ENCODE results near the gene PDF. TPM values are rescaled to one million over a fixed set of nuclear protein-coding genes. Genes with fewer than 3 reads are reported as not detected.
"Not testable (repeated sequence)": the region's sequence is repeated elsewhere in the genome, so short reads cannot be mapped to it uniquely, and the experiment has no call there.

PDF gene
- total RNA-seq, 1 donor from 2014 or later, result 41.6 TPM

- no peak for DNase-seq (ENCODE audit: low read depth)
These were observed 13.8 kb downstream of the PDF start for GRCh38 chr16:69316595-69317034.

DNA sequence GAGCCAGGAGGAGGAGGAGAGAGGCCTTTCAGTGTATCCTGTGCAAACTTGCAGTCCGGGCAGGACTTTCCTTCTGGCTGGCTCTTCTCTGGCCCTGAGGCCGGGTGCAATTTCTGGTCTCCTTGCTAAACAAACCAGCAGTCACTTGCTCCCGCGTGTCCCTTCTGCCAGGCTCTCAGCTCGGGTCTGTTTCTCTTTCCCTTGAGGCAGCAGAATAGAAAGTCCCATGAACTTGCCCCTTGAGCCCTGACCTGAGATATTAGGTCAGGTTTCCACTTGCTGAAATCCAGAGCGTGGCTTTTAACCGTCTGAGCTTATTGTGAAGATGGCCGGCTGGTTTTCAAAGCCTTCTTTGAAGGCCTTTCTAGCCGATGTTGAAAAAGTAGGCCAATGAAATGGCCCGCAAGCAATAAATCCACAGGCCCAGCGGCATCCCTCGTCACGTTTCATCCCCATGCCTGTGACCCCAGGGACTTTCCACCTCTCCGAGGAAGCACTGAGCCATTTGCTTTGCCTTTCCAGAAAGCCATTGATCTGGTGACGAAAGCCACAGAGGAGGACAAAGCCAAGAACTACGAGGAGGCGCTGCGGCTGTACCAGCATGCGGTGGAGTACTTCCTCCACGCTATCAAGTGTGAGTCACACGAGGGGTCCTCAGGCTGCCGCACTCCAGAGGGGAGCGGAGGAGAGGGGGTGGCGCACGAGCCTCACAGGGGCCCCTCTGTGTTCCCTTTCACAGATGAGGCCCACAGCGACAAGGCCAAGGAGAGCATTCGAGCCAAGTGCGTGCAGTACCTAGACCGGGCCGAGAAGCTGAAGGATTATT is 14.7 kb downstream of the PDF start:
- no peak for DNase-seq (ENCODE audit: low read depth)

DNA sequence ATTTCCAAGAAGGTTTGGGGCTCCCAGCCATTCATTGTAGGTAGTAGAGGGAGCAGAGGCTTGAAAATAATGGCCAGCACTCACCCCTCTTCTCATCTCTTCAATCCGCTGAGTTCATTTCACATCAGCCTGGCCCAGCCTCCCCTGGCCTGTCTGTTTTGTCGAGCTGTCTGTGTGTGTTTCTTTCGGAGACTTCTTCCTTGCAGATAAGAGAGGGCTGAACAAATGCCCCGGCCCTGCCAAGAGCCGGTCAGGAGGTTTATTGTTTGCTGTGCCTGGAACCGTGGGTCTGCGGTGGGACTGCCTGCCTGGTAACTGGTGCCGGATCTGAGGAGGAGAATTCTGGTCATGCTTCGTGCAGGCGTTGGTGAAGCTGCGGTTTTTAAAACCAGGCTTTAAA is 15.9 kb downstream of the PDF start:
- DNase-seq (ENCODE audit: low read depth), result no peak

DNA sequence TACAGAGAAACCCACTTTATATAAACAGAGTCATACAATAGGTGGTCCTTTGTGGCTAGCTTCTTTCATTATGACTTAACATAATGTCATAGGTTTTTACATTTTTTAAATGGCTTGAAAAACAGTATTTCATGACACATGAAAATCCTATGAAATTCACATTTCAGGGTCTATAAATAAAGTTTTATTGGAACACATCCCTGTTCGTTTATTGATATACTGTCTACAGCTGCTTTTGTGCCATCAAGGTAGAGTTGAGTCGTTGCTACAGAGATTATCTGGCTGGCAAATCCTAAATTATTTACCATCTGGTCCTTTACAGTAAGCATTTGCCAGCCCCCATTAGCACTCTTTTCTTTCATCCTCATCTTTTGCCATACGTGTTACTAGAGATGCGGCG is 16.9 kb downstream of the PDF start:
- no peak for DNase-seq (ENCODE audit: low read depth)

DNA sequence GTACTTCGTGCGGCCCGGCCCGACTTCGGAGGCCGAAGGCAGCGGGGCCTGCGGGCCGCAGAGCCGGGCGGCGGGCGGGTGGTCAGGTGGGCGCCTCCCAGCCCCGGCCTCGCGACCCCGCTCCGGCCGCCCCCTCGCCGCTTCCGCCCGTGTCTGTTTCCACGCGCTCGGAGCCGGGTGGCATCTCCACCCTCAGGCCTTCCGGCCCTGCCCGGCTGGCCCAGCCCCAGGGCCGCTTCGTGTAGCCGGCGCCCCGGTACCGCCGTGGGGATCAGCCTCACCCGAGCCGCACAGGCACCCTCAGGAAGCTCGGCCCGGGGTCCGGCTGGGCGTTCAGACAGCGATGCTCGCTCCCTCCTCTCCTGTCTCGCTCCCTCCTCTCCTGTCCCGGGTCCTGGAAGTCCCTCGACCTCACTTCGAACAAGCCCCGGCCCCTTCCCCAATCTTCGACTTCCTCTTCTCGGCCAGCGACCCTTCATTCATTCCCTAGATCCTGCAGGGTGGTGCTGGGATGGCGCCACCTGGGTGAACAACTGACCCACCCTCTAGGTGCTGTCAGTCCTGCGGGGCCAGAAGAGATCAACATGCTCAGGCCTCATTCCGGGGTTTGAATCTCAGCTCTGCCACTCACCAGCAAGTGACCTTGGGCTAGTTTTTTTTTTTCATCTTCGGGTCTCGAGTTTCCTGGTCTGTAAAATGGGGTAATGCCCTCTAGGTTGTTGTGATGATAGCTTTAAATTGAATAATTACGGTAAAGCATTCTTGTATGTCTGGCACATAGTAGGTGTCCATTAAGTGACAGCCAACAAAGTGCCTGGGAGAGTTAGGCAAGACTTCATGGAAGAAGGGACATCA is 18.6 kb downstream of the PDF start:
- DNase-seq (ENCODE audit: low read depth), result peak; percentile 21

DNA sequence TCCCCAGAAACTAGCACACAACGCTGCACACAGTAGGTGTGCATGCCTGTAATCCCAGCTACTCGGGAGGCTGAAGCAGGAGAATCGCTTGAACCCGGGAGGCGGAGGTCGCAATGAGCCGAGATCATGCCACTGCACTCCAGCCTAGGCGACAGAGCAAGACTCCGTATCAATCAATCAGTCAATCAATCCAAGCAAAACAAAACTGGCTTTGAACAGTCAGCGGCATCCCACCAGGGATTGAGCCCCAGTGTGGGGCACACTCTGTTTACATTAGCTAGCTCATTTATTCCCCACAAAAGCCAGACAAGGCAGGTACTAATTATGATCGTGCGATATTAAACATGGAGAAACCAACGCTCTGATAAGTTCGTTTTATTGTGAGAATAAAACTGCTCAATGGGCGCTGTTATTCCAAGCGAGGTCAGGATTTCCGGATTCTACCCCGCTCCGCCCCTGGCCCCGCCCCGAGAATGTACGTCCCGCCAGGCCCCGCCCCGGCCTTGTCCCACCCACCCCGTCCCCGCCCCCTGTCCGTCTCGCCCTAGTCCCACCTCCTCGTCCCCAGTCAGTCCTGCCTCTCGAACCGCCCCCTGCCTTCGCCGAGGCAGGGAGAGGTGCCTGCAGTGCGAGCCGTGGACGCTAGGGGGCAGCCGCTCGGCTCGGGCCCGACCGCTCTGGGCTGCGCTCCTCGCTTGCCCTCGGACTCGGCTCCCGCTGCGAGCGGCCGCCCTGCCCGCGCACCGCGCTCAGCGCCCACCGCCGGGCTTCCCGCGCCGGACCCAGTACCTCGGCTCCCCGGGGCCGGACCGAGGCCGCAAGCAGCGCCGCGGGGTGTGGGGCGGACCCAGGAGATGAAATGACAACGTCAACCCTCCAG is 19.5 kb downstream of the PDF start, which contains the start of gene VPS4A:
Gene VPS4A (plus strand): TSS at position 698 of the 880 bp plus-strand sequence. CDS start 162 bp downstream, at position 860.
- peak; percentile 80 for DNase-seq (ENCODE audit: low read depth)

DNA sequence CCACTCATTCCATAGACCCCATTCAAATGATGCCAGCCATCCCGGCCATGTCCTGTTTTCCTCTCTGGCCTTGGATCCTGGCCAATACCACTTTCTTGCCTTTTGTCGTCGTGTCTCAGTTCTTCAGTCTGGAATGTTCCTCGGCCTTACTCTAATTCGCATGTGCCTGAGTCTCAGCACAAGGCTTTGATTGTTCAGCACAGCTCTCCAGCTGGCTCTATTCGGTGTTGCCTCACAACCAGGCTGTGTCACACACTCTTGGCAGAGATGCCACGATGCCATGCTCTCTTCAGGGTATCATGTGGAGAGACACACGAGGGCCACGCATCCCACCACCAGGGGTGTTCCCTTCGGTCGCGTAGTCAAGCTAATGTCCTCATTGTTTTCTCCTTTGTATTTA is 21.1 kb downstream of the PDF start:
- no peak for DNase-seq (ENCODE audit: low read depth)

DNA sequence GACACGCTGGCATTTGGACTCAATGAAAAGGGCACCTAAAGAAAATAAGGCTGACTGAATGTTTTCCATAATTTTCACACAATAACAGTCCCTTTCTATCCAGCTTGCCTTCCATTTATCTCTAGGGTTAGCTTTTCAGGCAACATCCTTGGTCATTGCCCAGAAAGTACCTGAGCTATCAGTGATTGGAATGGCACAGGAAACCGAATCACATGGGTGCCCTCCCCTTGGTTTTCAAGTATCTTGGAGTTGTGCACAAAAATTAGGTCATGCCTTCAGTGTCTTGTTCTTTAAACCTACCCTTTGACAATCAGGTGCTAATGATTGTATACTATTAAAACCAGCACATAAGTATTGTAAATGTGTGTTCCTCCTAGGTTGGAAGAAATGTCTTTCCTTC is 22.5 kb downstream of the PDF start:
- no peak for DNase-seq (ENCODE audit: low read depth)

GRCh38 chr16:69307091-69307490 is 23.3 kb downstream of the PDF start:
- DNase-seq (ENCODE audit: low read depth), result no peak

DNA sequence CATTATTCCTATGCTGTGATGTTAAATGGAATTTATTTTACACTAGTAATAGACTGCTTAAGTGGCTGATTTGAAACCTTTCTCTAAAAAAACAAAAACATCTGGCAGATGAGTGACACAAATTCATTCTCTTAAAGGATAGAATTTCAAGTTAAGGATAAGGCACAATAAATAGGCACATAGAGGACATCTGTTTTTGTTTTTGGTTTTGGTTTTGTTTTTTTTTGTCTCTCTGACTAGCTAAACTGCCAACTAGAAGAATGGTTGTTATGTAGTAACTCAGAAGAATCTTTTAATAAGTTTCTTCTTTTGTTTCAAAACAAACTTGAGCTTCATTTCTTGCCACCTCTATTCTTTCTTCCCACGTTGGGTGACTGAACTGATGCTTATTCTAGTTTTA is 24.4 kb downstream of the PDF start:
- DNase-seq (ENCODE audit: low read depth), result no peak

DNA sequence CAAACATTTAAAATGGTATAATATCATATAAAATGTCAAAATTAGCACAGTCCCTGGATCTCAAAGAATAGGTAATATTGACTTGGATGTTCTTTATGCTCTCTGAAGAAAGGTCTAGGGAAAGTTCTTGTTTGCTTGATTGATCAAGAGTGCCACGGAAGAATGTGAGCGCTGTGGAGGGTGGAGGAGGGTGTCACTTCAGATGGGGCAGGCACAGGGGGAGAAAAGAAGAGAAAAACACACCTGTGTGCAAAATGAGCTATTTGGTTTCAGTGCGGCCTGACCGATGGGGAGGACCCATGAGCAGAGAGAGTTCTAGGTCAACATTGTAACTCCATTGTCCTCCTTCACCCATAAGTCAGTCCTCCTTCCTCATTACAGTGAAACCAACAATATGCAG is 28.1 kb downstream of the PDF start:
- DNase-seq (ENCODE audit: low read depth), result no peak

DNA sequence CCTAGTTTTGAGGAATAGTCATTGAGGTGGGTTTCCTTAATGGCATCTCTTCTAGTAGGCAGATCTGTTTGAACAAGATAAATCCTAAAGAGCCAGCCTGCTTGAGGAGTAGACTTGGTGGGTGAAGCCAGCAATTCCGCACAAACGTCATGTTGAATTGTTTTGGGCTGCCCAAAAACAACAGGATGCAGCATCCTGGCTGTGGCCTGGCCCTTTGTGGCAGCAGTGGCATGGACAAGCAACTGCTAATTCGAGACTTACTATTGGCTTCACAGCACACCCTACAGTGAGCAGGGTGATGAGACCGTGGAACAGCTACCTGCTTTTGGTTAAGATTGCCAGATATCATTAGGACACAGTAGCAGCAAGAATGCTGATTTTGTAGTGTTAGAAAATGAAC is 28.5 kb downstream of the PDF start:
- no peak for DNase-seq (ENCODE audit: low read depth)

DNA sequence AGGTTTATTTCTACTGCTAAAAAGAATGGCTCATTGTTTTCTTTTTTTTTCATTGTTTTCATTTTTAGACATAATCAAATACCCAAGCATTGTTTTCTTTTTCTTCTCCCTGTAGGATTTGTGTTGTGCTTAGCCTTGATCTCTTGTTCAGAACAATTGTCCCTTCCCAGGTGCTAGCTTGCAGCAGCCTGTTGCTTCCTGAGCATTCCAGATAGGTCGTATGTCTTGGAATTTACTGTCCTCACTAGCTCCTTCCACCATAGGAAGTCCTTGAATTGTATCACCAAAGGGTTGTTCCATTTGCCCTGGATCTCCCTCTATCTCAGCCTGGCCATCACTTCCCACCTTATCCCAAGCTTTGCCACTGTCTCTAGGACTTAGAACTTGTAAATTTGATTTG is 29.2 kb downstream of the PDF start:
- no peak for DNase-seq (ENCODE audit: low read depth)

DNA sequence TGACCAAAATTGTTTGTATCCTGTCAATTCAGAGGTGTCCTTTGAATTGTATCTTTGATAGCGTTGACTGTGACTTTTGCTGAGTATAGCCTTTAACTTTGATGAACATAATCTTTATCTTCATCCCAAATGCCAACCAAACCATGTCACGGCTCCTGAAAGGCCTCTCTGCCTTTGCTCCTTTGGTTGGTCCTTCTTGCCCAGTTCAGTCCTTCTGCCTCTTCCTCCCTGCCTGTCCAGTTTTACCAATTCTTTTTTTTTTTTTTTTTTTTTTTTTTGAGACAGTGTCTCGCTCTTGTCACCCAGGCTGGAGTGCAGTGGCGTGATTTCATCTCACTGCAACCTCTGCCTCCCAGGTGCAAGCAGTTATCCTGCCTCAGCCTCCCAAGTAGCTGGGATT is 32.1 kb downstream of the PDF start:
- DNase-seq (ENCODE audit: low read depth), result no peak

DNA sequence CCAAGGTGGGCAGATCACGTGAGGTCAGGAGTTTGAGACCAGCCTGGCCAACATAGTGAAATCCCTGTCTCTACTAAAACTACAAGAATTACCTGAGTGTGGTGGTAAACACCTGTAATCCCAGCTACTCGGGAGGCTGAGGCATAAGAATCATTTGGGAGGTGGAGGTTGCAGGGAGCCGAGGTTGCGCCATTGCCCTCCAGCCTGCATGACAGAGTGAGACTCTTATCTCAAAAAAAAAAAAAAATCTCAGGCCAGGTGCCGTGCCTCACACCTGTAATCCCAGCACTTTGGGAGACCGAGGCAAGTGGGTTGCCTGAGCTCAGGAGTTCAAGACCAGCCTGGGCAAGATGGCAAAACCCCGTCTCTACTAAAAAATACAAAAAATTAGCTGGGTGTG is 33.6 kb downstream of the PDF start:
- not testable (repeated sequence) for DNase-seq (ENCODE audit: low read depth)

DNA sequence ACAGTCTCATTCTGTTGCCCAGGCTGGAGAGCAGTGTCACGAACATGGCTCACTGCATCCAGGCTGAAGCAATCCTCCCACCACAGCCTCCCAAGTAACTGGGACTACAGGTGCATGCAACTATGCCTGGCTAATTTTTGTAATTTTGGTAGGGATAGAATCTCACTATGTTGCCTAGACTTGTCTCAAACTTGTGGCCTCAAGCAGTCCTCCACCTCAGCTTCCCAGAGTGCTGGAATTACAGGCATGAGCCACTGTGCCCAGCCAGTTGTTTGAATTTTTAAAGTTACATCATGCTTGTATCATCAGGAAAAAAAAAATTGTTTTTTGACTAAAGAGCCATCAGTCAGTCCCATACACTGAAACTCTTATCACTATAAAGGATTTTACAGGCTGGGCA is 36.3 kb downstream of the PDF start:
- DNase-seq (ENCODE audit: low read depth), result no peak

GRCh38 chr16:69293401-69293800 is 37.0 kb downstream of the PDF start:
- no peak for DNase-seq (ENCODE audit: low read depth)

DNA sequence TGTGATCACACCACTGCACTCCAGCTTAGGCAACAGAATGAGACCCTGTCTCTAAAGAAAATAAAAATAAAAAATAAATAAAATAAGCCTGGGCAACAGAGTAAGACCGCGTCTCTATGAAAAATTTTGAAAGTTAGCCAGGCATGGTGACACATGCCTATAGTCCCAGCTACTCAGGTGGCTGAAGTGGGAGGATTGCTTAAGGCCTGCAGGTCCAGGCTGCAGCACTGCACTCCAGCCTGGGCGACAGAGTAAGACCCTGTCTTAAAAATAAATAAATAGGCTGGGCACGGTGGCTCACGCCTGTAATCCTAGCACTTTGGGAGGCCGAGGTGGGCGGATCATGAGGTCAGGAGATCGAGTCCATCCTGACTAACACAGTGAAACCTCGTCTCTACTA is 38.7 kb downstream of the PDF start:
- not testable (repeated sequence) for DNase-seq (ENCODE audit: low read depth)

GRCh38 chr16:69286941-69287713 is 43.3 kb downstream of the PDF start:
- DNase-seq (ENCODE audit: low read depth), result peak; percentile 52

GRCh38 chr16:69285240-69285639 is 45.1 kb downstream of the PDF start:
- no peak for DNase-seq (ENCODE audit: low read depth)

- DNase-seq (ENCODE audit: low read depth), result no peak
These were observed 46.5 kb downstream of the PDF start for GRCh38 chr16:69283851-69284250.

Data from renal cortical epithelial cell (primary cell).